Measurements from ENCODE around the gene MPO.

Gene MPO

DNA sequence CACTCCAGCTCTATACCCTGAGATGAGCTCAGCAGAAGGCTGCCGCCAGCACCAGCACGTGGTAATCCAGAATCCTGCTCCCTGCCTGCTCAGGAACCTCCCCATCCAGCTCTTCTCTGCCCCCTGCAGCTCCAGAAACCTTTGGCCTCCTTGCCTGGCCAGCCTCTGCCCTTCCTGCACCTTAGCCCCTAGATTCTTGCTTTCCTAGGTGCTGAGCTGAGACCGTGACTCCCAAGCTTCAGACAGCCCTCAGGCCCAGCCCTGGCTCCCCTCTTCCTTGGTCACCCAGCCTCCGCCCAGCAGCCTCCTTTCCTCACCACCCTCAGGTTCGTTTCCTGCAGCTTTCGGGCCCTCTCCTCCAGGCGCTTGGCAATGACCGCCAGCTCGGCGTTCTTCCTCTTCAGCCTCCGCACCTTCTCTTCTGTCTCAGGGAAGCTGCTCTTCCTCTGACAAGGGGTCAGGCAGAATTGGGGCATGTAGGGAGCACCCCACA is 45.3 kb upstream of the MPO start:
- no peak overlapping the region for H3K27ac ChIP-seq
- TF ChIP-seq, protein P1, sequence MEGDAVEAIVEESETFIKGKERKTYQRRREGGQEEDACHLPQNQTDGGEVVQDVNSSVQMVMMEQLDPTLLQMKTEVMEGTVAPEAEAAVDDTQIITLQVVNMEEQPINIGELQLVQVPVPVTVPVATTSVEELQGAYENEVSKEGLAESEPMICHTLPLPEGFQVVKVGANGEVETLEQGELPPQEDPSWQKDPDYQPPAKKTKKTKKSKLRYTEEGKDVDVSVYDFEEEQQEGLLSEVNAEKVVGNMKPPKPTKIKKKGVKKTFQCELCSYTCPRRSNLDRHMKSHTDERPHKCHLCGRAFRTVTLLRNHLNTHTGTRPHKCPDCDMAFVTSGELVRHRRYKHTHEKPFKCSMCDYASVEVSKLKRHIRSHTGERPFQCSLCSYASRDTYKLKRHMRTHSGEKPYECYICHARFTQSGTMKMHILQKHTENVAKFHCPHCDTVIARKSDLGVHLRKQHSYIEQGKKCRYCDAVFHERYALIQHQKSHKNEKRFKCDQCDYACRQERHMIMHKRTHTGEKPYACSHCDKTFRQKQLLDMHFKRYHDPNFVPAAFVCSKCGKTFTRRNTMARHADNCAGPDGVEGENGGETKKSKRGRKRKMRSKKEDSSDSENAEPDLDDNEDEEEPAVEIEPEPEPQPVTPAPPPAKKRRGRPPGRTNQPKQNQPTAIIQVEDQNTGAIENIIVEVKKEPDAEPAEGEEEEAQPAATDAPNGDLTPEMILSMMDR (conservative IDR thresholded peaks at IDR 0.05), result no peak
- no peak for TF ChIP-seq ZFX (IDR thresholded peaks at IDR 0.05)

DNA sequence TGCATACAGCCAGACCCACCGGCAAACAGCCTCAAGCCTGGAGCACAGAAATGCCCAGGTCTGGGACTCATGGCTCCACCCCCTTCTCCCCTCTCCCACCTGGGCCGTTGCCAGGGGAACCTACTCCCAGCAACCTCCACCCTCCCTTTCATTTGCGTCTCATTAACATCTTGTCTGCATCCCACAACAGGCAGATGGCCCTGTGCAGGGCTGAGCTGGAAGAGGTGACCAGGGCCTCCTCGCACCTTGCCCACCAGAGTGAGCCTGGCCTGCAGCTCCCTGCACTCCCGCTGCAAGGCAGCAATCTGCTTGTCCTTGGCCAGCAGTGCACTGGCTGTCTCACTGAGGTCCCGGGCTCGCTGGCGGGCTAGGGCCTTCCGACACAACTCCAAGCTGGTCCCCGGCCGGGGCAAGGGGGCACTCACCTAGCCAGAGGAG is 44.6 kb upstream of the MPO start:
- TF ChIP-seq, protein P1 (conservative IDR thresholded peaks at IDR 0.05), result no peak
- H3K27ac ChIP-seq, result peak overlapping the region; percentile 81

DNA sequence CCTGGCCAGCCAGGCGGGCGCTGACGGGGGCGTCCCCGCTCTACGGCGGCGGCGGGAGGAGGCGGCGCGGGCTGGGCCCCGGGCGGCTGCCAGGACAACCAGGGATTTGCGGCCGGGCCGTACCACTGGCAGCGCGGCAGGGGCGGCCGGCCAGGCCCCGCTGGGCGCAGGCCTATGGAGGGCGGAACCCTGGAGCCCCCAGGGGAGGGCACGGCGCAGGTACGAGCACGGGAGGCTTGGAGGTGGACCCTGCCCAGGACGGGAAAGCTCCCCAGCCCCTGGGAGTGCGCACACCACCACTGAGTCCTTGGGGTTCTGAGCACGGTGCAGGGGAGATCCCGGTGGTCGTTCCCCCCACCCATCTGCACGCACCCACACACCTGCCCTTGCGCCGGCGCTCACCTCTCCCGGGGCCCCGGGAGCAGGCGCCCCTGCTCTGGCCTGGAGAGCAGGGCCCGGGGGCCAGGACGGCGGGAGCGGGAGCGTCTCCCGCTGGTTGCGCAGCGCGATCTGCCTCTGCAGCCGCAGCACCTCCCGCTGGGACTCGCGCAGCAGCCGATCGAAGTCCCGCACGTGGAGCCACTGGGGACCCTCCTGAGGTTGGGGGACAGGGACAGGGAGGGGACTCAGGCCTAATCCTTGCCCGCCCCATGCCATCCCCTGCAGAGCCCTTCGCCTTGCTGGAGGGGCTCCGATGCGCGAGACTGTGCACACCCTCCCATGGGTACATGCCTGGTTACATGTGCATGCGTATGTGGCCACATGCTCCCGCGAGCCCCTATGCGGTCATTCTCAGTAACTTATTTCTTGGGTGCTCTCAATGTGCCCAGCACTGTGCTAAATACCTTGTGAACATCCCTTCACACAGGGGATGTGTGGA is 43.9 kb upstream of the MPO start:
- TF ChIP-seq ZFX (IDR thresholded peaks at IDR 0.05), result peak; percentile 86; the same call in 1 of the 2 replicates
- TF ChIP-seq, protein P1 (conservative IDR thresholded peaks at IDR 0.05), result no peak; the same call in 1 of the 2 replicates
- H3K27ac ChIP-seq, result peak overlapping the region; percentile 81

DNA sequence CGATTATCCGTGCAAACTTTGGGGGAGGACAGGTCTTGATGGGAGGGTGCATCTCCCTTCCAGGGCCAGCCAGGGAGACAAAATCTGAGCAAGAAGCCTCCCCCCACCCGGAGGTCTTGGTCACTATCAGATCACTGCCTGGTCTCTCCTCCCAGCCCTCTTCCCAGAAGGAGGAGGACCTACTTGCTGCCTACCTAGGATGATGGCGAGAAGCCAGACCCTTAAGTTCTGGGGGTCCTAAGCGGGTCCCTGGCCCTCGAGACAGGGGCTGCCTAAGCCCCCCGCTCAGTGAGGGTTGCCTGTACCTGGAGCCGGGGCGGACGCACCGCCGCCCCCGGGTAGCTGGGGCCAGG is 43.3 kb upstream of the MPO start:
- TF ChIP-seq, protein P1 (conservative IDR thresholded peaks at IDR 0.05), result no peak
- TF ChIP-seq ZFX (IDR thresholded peaks at IDR 0.05), result no peak
- peak overlapping the region; percentile 81 for H3K27ac ChIP-seq

DNA sequence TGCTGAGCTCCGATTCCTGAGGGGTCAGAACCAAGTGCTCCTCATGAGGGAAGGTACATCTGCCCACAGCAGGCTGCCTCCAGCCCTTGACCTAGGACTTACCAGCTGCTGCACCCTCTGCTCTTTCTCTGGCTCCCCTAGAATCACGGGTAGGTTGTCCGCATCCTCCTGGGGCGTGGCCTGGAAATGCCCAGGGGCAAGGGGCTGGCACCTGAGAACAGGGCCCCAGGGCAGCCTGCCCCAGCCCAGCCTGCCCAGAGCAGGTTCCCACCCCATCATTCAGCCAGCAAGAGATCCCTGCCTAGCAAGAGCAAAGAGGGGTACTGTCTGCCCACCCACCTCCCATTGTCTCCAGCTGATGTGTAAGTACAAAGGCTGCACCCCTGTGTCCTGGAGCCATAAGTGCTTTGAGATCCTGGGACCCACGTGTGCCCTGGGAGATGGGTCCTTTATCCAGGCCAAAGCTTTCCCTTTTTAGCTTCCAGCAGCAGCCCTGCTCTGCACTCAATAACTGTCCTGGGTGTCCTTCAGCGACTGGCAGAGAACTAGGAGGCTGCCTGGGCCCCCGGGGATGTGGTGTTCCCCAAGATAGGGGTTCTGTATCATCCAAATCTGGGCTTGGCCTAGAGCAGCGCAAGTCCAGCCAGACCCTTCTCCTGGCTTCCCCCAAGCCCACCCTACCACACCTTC is 42.8 kb upstream of the MPO start:
- peak overlapping the region; percentile 81 for H3K27ac ChIP-seq
- no peak for TF ChIP-seq ZFX (IDR thresholded peaks at IDR 0.05)
- TF ChIP-seq, protein P1 (conservative IDR thresholded peaks at IDR 0.05), result no peak

DNA sequence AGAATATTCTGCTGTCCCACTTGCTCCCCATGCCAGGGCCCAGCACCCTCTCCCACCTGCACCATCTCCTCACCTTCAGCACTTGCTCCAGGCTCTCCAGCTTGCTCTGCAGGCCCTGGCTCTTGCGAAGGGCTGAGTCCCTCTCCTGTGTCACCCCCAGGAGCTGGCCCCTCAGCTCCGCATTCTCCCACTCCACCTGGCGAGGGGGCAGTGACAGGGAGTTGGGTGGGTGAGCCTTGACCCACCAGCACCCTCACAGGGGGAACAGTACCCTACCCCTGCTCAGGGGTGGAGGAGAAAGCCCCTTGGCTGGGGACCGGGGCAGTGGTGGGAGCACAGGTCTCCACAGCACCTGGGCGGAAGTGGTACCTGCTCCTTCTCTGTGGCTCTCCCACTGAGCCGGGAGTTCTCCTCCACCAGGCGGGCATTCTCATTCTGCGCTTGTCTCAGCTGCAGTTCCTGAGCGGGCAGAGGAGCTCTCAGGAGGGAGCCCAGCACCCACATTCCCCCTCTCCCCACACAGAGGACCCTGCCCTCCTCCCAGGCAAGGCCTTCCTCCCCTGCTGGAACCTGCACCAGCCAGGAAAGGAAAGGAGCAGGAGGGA is 41.9 kb upstream of the MPO start:
- no peak for TF ChIP-seq ZFX (IDR thresholded peaks at IDR 0.05)
- TF ChIP-seq, protein P1 (conservative IDR thresholded peaks at IDR 0.05), result no peak
- no peak overlapping the region for H3K27ac ChIP-seq

Data from C4-2B (cell line).